SK-N-SH (cell line): ENCODE measurements around the gene PIP4K2A. TPM values are rescaled to one million over a fixed set of nuclear protein-coding genes. Genes with fewer than 3 reads are reported as not detected.

Source experiments
- CTCF ChIA-PET: fragments of 300-600, 350-600 bp; formaldehyde crosslinking; extraction: SDS; loops from one replicate; lab custom pipeline; 2021; lab: Yijun Ruan, JAX
- POLR2A ChIA-PET: fragments of 350-600 bp; sonication (Branson Sonifier 250); formaldehyde crosslinking; extraction: SDS; loops from one replicate; lab custom pipeline; 2020; ENCODE audit warnings: antibody characterized with exemption, inconsistent platforms; lab: Yijun Ruan, JAX
- DNase-seq: peaks from one replicate; pipeline ENCODE4 v3.0.0; 2012
- H2AFZ ChIP-seq: fragments of 200-600 bp; sonication (generic); 2 replicates; pipeline ENCODE4 v1.8.1; 2016; ENCODE audit warnings: antibody characterized with exemption, mild to moderate bottlenecking, low read depth
- H3F3A ChIP-seq: fragments of 200-600 bp; sonication (generic); replicated peaks from 2 replicates; pipeline ENCODE3; 2016; ENCODE audit warnings: antibody characterized with exemption, mild to moderate bottlenecking; ENCODE audit not compliant: insufficient read depth
- H3K27ac ChIP-seq, 2 experiments: fragments of 200-500 bp in 1 of 2; fragments of 200-600 bp in 1 of 2; sonication (Bioruptor generic) in 1 of 2; sonication (generic), shearing (Covaris generic) in 1 of 2; 2 replicates each; pipeline versions ENCODE4 v1.5.1 to v1.6.1; 2014 to 2016; ENCODE audit warnings: low read depth in 2 of 2, inconsistent platforms in 1 of 2, low read length in 1 of 2, mild to moderate bottlenecking in 1 of 2, mixed read lengths in 1 of 2
- H3K27me3 ChIP-seq: fragments of 200-600 bp; sonication (generic), shearing (Covaris generic); 2 replicates; pipeline ENCODE4 v1.6.1; 2016; ENCODE audit warnings: mixed run types; ENCODE audit not compliant: insufficient read depth
- H3K36me3 ChIP-seq, 2 experiments: fragments of 200-500 bp in 1 of 2; fragments of 200-600 bp in 1 of 2; sonication (Bioruptor generic) in 1 of 2; sonication (generic) in 1 of 2; replicated peaks in 1 of 2; 2 replicates each; pipeline versions ENCODE3 to v1.5.1; 2014 to 2016; ENCODE audit warnings: low read length in 1 of 2, mild to moderate bottlenecking in 1 of 2; ENCODE audit not compliant: insufficient read depth in 2 of 2, control insufficient read depth in 1 of 2
- H3K4me1 ChIP-seq, 2 experiments: fragments of 200-500 bp in 1 of 2; fragments of 200-600 bp in 1 of 2; sonication (Bioruptor generic) in 1 of 2; sonication (generic), shearing (Covaris generic) in 1 of 2; 2 replicates each; pipeline versions ENCODE4 v1.5.1 to v1.6.1; 2014 to 2016; ENCODE audit warnings: low read depth in 1 of 2, low read length in 1 of 2, mixed run types in 1 of 2; ENCODE audit not compliant: insufficient read depth in 2 of 2, control insufficient read depth in 1 of 2
- H3K4me2 ChIP-seq: fragments of 200-600 bp; sonication (generic), shearing (Covaris generic); 2 replicates; pipeline ENCODE4 v1.6.1; 2017; ENCODE audit warnings: mixed run types
- H3K4me3 ChIP-seq, 2 experiments: fragments of 200-500 bp in 1 of 2; fragments of 200-600 bp in 1 of 2; sonication (Bioruptor generic) in 1 of 2; sonication (generic), shearing (Covaris generic) in 1 of 2; 2 replicates each; pipeline versions ENCODE4 v1.5.1 to v1.8.1; 2014 to 2016; ENCODE audit warnings: low read depth in 2 of 2, inconsistent platforms in 1 of 2, low read length in 1 of 2, mild to moderate bottlenecking in 1 of 2, mixed read lengths in 1 of 2, moderate library complexity in 1 of 2
- H3K79me2 ChIP-seq: fragments of 200-600 bp; sonication (generic); 2 replicates; pipeline ENCODE4 v1.8.1; 2017; ENCODE audit warnings: mild to moderate bottlenecking; ENCODE audit not compliant: insufficient read depth
- H3K9ac ChIP-seq: fragments of 200-600 bp; sonication (generic); 2 replicates; pipeline ENCODE4 v1.6.1; 2017; ENCODE audit warnings: mixed run types
- H3K9me2 ChIP-seq: fragments of 200-600 bp; sonication (generic); 2 replicates; pipeline ENCODE4 v1.6.1; 2017; ENCODE audit warnings: mixed run types
- H3K9me3 ChIP-seq: fragments of 200-600 bp; sonication (generic); 2 replicates; pipeline ENCODE4 v1.6.1; 2017; ENCODE audit warnings: mixed run types, mild to moderate bottlenecking, moderate library complexity
- H4K20me1 ChIP-seq: fragments of 200-600 bp; sonication (generic); 2 replicates; pipeline ENCODE4 v1.6.1; 2017; ENCODE audit warnings: mild to moderate bottlenecking, mixed run types; ENCODE audit not compliant: insufficient read depth
- CHD2 ChIP-seq: fragments of 150-350 bp; IDR thresholded peaks from 2 replicates; pipeline ENCODE4 v1.6.1; 2018; ENCODE audit warnings: low read length; ENCODE audit not compliant: partially characterized antibody
- EP300 ChIP-seq, 2 experiments: IDR thresholded peaks; 2 replicates each; pipeline versions ENCODE4 v1.4.0 to v1.6.1; 2012; ENCODE audit warnings: borderline replicate concordance in 1 of 2, low read depth in 1 of 2, low read length in 1 of 2
- FOSL2 ChIP-seq: IDR thresholded peaks from 2 replicates; pipeline ENCODE4 v1.4.0; 2012; ENCODE audit warnings: low read depth, mild to moderate bottlenecking, moderate library complexity, borderline replicate concordance
- IRF3 ChIP-seq: fragments of 150-350 bp; IDR thresholded peaks from 2 replicates; pipeline ENCODE4 v1.6.1; 2016; ENCODE audit warnings: mild to moderate bottlenecking, low read depth, low read length
- MAX ChIP-seq: IDR thresholded peaks from 2 replicates; pipeline ENCODE4 v1.4.0; 2012; ENCODE audit warnings: low read depth
- MEF2A ChIP-seq: IDR thresholded peaks from 2 replicates; pipeline ENCODE4 v1.4.0; 2012; ENCODE audit warnings: low read depth, borderline replicate concordance
- MXI1 ChIP-seq: IDR thresholded peaks from 2 replicates; pipeline ENCODE4 v1.6.1; 2012; ENCODE audit warnings: mild to moderate bottlenecking, low read depth, low read length, improper control_type of control experiment
- NFIC ChIP-seq: IDR thresholded peaks from 2 replicates; pipeline ENCODE4 v1.4.0; 2012; ENCODE audit warnings: borderline replicate concordance
- NRF1 ChIP-seq: IDR thresholded peaks from 2 replicates; pipeline ENCODE4 v1.6.1; 2012; ENCODE audit warnings: low read depth, mild to moderate bottlenecking, low read length
- RAD21 ChIP-seq: IDR thresholded peaks from 2 replicates; pipeline ENCODE4 v1.6.1; 2012; ENCODE audit warnings: mild to moderate bottlenecking, low read length
- REST ChIP-seq: IDR thresholded peaks from 2 replicates; pipeline ENCODE4 v1.6.1; 2012; ENCODE audit warnings: mild to moderate bottlenecking, low read depth, low read length, moderate library complexity
- RFX5 ChIP-seq: IDR thresholded peaks from 2 replicates; pipeline ENCODE4 v1.6.1; 2012; ENCODE audit warnings: mild to moderate bottlenecking, improper control_type of control experiment, low read length
- SIN3A ChIP-seq: IDR thresholded peaks from 2 replicates; pipeline ENCODE4 v1.6.1; 2012; ENCODE audit warnings: low read depth, mild to moderate bottlenecking, low read length, moderate library complexity, borderline replicate concordance
- SMC3 ChIP-seq: IDR thresholded peaks from 2 replicates; pipeline ENCODE4 v1.6.1; 2012; ENCODE audit warnings: low read depth, low read length, improper control_type of control experiment
- TCF12 ChIP-seq: IDR thresholded peaks from 2 replicates; pipeline ENCODE4 v1.4.0; 2012
- TEAD4 ChIP-seq: IDR thresholded peaks from 2 replicates; pipeline ENCODE4 v1.4.0; 2012; ENCODE audit warnings: mild to moderate bottlenecking, borderline replicate concordance; ENCODE audit not compliant: insufficient read depth
- USF2 ChIP-seq: fragments of 150-350 bp; IDR thresholded peaks from 2 replicates; pipeline ENCODE4 v1.6.1; 2017; ENCODE audit warnings: antibody characterized with exemption, low read length, low read depth, borderline replicate concordance
- YY1 ChIP-seq: IDR thresholded peaks from 2 replicates; pipeline ENCODE4 v1.4.0; 2012; ENCODE audit warnings: low read depth, mild to moderate bottlenecking
- ZBTB33 ChIP-seq: IDR thresholded peaks from 2 replicates; pipeline ENCODE4 v1.4.0; 2012; ENCODE audit warnings: low read depth, borderline replicate concordance
- WGBS: methylation state at CpG from one replicate; pipeline ENCODE4 v1.1.6; 2017; ENCODE audit warnings: low lambda C conversion rate; 5-methylcytosine and 5-hydroxymethylcytosine counted together
- polyA plus RNA-seq, 3 experiments: library from polyadenylated mRNA; depleted of rRNA; stranded (reverse); fragments of >200 nt; gene quantifications; 2 replicates each; pipeline ENCODE4 v1.2.3, GENCODE V29; 2012

The PIP4K2A gene
- polyA plus RNA-seq, 1 of the 3 experiments (the other 2 are of a cell fraction): 10.8 TPM

GRCh38 chr10:22657566-22658225 is 56.7 kb downstream of the PIP4K2A start:
- H2AFZ ChIP-seq: no peak overlapping the region
- CTCF ChIA-PET: no interaction called here
- H3K9me2 ChIP-seq: no peaks in the 10 kb centered on the region
- peaks cover under 1 to 22% of the 10 kb centered on the region in 2 experiments; a peak in 2 of 4 replicates for H3K4me1 ChIP-seq
- peaks cover 39% of the 10 kb centered on the region for H3K79me2 ChIP-seq
- TF ChIP-seq RFX5 (no peak), MXI1 (no peak), NRF1 (no peak), MAX (no peak), MEF2A (no peak), USF2 (no peak), SMC3 (no peak), YY1 (no peak), NFIC (no peak)
- peaks cover 14% of the 10 kb centered on the region; the same call in 1 of the 2 replicates for H4K20me1 ChIP-seq
- H3K4me3 ChIP-seq: no peak overlapping the region
- POLR2A ChIA-PET: no interaction called here
- DNase-seq: no peak
- no peak overlapping the region for H3K27ac ChIP-seq
- no peaks in the 10 kb centered on the region for H3F3A ChIP-seq
- no peak overlapping the region for H3K9ac ChIP-seq
- H3K36me3 ChIP-seq: no peaks in the 10 kb centered on the region
- no peaks in the 10 kb centered on the region for H3K9me3 ChIP-seq
- H3K27me3 ChIP-seq: no peaks in the 10 kb centered on the region
- WGBS: 91% methylated on average over 5 of the region's 5 CpGs
- no peak overlapping the region for H3K4me2 ChIP-seq

GRCh38 chr10:22657024-22657423 is 57.4 kb downstream of the PIP4K2A start:
- no peaks in the 10 kb centered on the region for H3F3A ChIP-seq
- no peaks in the 10 kb centered on the region for H3K9me3 ChIP-seq
- peaks cover 0 to 22% of the 10 kb centered on the region in 2 experiments; a peak in 2 of 4 replicates for H3K4me1 ChIP-seq
- peaks cover 35% of the 10 kb centered on the region for H3K79me2 ChIP-seq
- H3K36me3 ChIP-seq: no peaks in the 10 kb centered on the region
- 0 out of 2 replicates have a peak, but pooled peaks cover 14% of the 10 kb centered on the region for H4K20me1 ChIP-seq
- ChIA-PET POLR2A (no interaction called here), CTCF (no interaction called here)
- no peak overlapping the region for H3K27ac ChIP-seq
- 72% methylated on average over 4 of the region's 4 CpGs for WGBS
- H2AFZ ChIP-seq: no peak overlapping the region
- H3K4me3 ChIP-seq: no peak overlapping the region
- H3K9me2 ChIP-seq: no peaks in the 10 kb centered on the region
- H3K4me2 ChIP-seq: no peak overlapping the region
- H3K9ac ChIP-seq: no peak overlapping the region
- DNase-seq: no peak
- no peak for TF ChIP-seq TCF12
- TF ChIP-seq NRF1: no peak
- TF ChIP-seq MAX: no peak
- TF ChIP-seq RAD21: no peak
- no peak for TF ChIP-seq RFX5
- no peak for TF ChIP-seq NFIC
- no peak for TF ChIP-seq ZBTB33
- TF ChIP-seq SIN3A: no peak
- no peak for TF ChIP-seq EP300 (IDR thresholded peaks at IDR 0.05; ENCODE audit: borderline replicate concordance in 1 of 2, low read depth in 1 of 2, low read length in 1 of 2)
- TF ChIP-seq TEAD4: no peak
- no peak for TF ChIP-seq IRF3
- no peak for TF ChIP-seq REST
- no peak for TF ChIP-seq CHD2
- no peak for TF ChIP-seq FOSL2
- H3K27me3 ChIP-seq: no peaks in the 10 kb centered on the region
